ENCODE data around the gene CFAP47.
"Not testable (repeated sequence)": the region's sequence is repeated elsewhere in the genome, so short reads cannot be mapped to it uniquely, and the experiment has no call there.

CFAP47 gene

DNA sequence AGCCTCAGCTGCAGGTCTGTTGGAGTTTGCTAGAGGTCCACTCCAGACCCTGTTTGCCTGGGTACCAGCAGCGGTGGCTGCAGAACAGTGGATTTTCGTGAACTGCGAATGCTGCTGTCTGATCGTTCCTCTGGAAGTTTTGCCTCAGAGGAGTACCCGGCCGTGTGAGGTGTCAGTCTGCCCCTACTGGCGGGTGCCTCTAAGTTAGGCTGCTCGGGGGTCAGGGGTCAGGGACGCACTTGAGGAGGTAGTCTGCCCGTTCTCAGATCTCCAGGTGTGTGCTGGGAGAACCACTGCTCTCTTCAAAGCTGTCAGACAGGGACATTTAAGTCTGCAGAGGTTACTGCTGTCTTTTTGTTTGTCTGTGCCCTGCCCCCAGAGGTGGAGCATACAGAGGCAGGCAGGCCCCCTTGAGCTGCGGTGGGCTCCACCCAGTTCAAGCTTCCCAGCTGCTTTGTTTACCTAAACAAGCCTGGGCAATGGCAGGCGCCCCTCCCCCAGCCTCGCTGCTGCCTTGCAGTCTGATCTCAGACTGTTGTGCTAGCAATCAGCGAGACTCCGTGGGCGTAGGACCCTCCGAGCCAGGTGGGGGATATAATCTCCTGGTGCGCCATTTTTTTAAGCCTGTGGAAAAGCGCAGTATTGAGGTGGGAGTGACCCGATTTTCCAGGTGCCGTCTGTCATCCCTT lies 315.4 kb downstream of the CFAP47 start:
- DNase-seq (ENCODE audit: low read depth), result not testable (repeated sequence)

- DNase-seq (ENCODE audit: low read depth), result no peak
Measured at GRCh38 chrX:36241397-36241796, 321.9 kb downstream of the CFAP47 start.

GRCh38 chrX:36266155-36266554 lies 346.6 kb downstream of the CFAP47 start:
- DNase-seq (ENCODE audit: low read depth), result no peak

DNA sequence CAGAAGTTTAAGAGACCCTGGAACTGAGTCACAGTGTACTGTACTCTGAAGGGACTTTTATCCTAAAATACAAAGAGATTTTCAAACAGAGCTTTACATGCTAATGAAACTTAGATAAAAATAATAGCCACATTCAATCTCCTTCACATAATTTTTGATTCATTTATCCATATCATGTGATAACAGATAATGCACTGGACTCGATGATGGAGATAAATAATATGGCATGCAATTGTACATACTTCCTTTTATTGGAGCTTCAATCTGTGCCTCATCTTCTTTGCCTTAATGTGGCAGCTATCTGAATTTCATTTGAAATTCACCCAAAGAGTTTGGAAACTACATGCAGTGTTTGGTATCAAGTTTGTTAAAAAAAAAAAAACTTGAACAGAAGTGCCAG lies 390.6 kb downstream of the CFAP47 start:
- DNase-seq (ENCODE audit: low read depth), result no peak

- no peak for DNase-seq (ENCODE audit: low read depth)
Measured at GRCh38 chrX:36314303-36314702, 394.8 kb downstream of the CFAP47 start.

DNA sequence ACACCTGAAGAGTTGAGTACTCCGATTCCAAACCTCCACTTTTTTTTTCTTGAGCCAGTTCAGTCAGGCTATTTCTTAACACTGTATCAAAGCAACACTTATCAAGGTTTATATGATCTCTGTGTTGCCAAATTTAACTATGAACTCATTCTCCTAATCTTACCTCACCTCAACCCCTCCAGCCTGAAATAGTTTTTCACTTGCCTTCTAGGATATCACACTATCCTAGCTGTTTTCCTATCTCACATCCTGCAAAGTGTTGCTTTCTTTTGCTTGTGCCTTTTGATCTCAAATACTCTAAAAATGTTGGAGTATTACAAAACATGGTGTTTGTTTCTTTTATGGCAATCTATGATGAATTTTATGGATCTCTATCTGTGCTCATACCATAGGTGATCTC lies 415.0 kb downstream of the CFAP47 start:
- no peak for DNase-seq (ENCODE audit: low read depth)

- no peak for DNase-seq (ENCODE audit: low read depth)
Measured at GRCh38 chrX:36336751-36337150, 417.2 kb downstream of the CFAP47 start.

- DNase-seq (ENCODE audit: low read depth), result no peak
Measured at GRCh38 chrX:36344301-36344700, 424.8 kb downstream of the CFAP47 start.

DNA sequence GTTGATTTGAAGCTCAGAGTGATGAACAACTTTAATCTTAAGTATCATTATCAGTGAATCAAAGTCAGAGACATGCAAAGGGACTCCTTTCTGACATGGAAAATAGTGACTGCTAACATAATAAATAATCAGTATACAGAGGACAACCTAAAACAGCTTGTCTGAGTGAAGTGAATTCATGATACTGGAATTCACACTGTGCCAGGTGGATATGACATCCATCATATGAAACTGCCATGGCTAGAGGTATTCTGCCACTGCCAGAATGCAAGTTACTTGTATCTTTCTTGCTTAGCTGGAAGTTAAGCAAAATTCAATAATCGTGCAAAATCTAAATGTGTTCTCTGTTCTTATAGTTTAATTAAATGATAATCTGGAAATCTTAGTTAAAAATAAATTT lies 429.0 kb downstream of the CFAP47 start:
- no peak for DNase-seq (ENCODE audit: low read depth)

DNA sequence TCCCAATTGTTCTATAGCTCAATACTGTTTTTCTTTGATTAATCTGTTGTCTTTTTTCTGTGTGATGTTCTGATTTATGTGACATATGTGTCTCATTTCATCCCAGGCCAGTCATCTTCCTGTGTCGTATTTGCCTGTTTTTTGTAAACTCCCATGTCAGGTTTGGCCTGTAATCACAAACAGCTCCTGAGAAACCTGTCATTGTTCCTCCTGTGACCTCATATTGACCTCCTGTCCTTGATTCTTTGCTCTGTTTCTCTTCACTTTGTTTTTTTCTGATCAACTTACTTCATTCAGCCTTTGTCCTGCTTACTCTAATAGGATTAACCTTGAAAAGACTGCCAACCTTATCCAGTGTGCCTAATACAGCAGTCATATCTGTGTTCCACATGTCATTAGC lies 438.3 kb downstream of the CFAP47 start:
- DNase-seq (ENCODE audit: low read depth), result no peak

DNA sequence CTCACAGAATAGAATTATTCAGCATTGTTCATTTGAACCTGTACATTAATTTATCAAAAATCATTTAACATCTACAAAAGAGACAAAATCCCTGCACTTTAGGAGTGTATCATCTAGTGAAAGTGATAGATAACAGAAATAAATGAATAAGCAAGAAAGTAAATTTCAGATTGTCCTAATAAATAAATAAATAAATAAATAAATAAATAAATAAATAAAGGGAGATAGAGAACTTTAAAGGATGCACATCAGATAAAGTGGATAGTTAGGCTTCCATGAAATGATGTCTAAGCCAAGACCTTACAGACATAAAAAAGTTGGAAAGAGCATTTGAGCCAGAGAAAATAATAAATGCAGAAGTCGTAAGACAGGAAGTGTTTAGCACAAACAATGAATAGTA lies 444.7 kb downstream of the CFAP47 start:
- DNase-seq (ENCODE audit: low read depth), result no peak

DNA sequence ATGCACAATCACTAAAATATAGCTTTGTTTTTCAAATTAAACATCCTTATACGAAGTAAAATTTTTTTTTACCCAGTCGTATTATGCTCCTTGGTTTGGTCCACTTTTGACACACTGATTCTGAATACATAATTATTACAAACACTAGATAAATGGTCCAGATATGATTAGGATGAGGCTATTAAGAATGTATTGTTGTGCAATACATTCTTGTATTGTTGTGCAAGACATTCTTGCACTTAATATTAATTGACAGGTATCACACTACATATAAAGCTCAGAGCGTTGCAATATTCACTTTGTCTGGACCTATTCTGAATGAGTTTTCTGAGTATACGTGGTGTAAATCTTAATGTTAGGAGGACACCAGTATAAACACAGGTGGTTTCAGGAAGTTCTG lies 464.0 kb downstream of the CFAP47 start:
- no peak for DNase-seq (ENCODE audit: low read depth)

GRCh38 chrX:36388901-36389300 lies 469.4 kb downstream of the CFAP47 start:
- DNase-seq (ENCODE audit: low read depth), result no peak

GRCh38 chrX:36401774-36402173 lies 482.2 kb downstream of the CFAP47 start:
- no peak for DNase-seq (ENCODE audit: low read depth)

DNA sequence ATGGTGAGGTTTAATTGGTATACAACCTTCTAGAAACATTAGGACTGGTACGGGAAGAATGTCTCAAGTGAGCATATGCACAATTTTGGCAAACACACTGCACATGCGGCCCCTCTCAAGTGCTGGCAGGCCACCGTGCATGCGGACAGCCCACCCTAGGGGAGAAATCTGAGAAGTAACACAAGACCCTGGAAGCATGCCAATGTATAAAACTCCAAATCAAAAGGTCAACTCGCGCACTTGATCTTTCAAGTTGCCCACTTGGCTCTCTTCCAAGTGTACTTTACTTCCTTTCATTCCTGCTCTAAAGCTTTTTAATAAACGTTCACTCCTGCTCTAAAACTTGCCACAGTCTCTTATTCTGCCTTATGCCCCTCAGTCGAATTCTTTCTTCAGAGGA lies 488.3 kb downstream of the CFAP47 start:
- no peak for DNase-seq (ENCODE audit: low read depth)

- DNase-seq (ENCODE audit: low read depth), result no peak
Measured at GRCh38 chrX:36414056-36414455, 494.5 kb downstream of the CFAP47 start.

- DNase-seq (ENCODE audit: low read depth), result no peak
Measured at GRCh38 chrX:36422368-36422767, 502.8 kb downstream of the CFAP47 start.

DNA sequence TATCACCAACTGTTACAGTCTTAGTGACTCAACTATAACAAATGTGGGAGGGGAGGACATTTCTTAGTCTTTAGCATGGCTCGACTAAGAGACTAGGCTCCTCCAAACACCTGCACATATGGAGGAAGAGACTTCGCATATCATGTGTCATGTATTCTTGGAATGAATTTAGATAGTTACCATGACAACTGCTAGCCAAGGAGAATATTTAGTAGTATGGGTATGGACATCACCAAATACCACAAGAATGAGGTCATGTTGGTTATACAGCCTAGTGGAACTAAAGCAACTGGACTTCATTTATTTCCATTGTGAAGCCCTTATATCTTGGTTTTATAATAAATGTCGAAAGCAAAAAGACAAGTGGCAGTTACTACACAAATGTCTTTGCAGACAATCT lies 512.3 kb downstream of the CFAP47 start:
- DNase-seq (ENCODE audit: low read depth), result no peak

DNA sequence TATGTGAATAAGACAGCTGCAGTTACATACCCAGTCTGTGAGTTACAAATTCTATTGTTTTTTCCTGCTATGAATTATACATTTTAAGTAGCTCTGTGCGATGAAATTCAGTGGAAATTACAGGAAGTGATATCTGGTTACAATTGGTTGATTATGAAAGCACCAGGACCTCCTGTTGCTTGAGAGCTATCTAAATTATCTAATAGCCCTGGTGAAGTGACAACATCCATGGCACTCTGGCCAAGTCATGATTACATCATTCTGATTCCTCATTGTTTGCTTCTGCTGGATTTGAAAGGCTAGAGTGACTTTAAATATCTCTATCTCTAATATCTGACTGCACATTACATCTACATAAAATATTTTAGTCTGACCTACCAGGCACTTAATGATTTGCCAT lies 515.0 kb downstream of the CFAP47 start:
- no peak for DNase-seq (ENCODE audit: low read depth)
